CD14-positive monocyte (primary cell): ENCODE measurements around the gene CPNE8. TPM values are rescaled to one million over a fixed set of nuclear protein-coding genes. Genes with fewer than 3 reads are reported as not detected.

Experiments used
- DNase-seq, 3 donors: peaks; one replicate each; pipeline ENCODE4 v3.0.0-alpha.2; 2011 to 2022
- H2AFZ ChIP-seq: 2 replicates; pipeline ENCODE4 v1.6.0; 2012; ENCODE audit warnings: mild to moderate bottlenecking, low read depth, low read length, inconsistent platforms; ENCODE audit not compliant: insufficient read depth, poor library complexity, severe bottlenecking
- H3K27ac ChIP-seq, 2 donors: 1 replicate in 1 of 2; 2 replicates in 1 of 2; pipeline ENCODE4 v1.5.1; 2012 to 2013; ENCODE audit warnings: low read length in 2 of 2, control low read depth in 1 of 2, inconsistent platforms in 1 of 2, low read depth in 1 of 2, mild to moderate bottlenecking in 1 of 2
- H3K27me3 ChIP-seq, 2 donors: one replicate each; pipeline versions ENCODE4 v1.6.0 to v1.6.1; 2011 to 2013; ENCODE audit warnings: low read length in 2 of 2; ENCODE audit not compliant: control insufficient read depth in 2 of 2, insufficient read depth in 2 of 2
- H3K36me3 ChIP-seq, 2 donors: replicated peaks in 1 of 2; 1 replicate in 1 of 2; 2 replicates in 1 of 2; pipeline versions ENCODE4 v1.5.1 to v1.6.1; 2012 to 2013; ENCODE audit warnings: low read length in 2 of 2, control low read depth in 1 of 2, inconsistent platforms in 1 of 2, mild to moderate bottlenecking in 1 of 2; ENCODE audit not compliant: insufficient read depth in 2 of 2, control insufficient read depth in 1 of 2
- H3K4me1 ChIP-seq, 2 donors: 1 replicate in 1 of 2; 2 replicates in 1 of 2; pipeline versions ENCODE4 v1.5.1 to v1.6.1; 2012 to 2013; ENCODE audit warnings: low read length in 2 of 2, control low read depth in 1 of 2, inconsistent platforms in 1 of 2, mild to moderate bottlenecking in 1 of 2, moderate library complexity in 1 of 2; ENCODE audit not compliant: insufficient read depth in 2 of 2, control insufficient read depth in 1 of 2
- H3K4me2 ChIP-seq: replicated peaks from 2 replicates; pipeline ENCODE3; 2012; ENCODE audit warnings: low read length, moderate library complexity, mild to moderate bottlenecking; ENCODE audit not compliant: poor library complexity, severe bottlenecking; ENCODE audit errors: extremely low read depth
- H3K4me3 ChIP-seq, 3 experiments: fragments of 200-600 bp in 1 of 3; sonication (generic) in 1 of 3; replicated peaks in 1 of 3; 1 replicate in 2 of 3; 2 replicates in 1 of 3; pipeline ENCODE4 v1.5.1; 2011 to 2013; ENCODE audit warnings: low read length in 3 of 3, mild to moderate bottlenecking in 3 of 3, control low read depth in 2 of 3, low read depth in 2 of 3, inconsistent platforms in 1 of 3, moderate library complexity in 1 of 3
- H3K79me2 ChIP-seq: 2 replicates; pipeline ENCODE4 v1.6.0; 2012; ENCODE audit warnings: mild to moderate bottlenecking, control low read depth, inconsistent platforms, low read length, moderate library complexity; ENCODE audit not compliant: insufficient read depth
- H3K9ac ChIP-seq: 2 replicates; pipeline ENCODE4 v1.6.0; 2017; ENCODE audit warnings: low read length, mild to moderate bottlenecking; ENCODE audit not compliant: insufficient read depth, poor library complexity, severe bottlenecking
- H3K9me3 ChIP-seq, 2 donors: replicated peaks in 1 of 2; 1 replicate in 1 of 2; 2 replicates in 1 of 2; pipeline versions ENCODE4 v1.5.1 to v1.6.1; 2012 to 2013; ENCODE audit warnings: low read length in 2 of 2, control low read depth in 1 of 2; ENCODE audit not compliant: control insufficient read depth in 1 of 2, insufficient read depth in 1 of 2
- H4K20me1 ChIP-seq: 2 replicates; pipeline ENCODE4 v1.6.0; 2012; ENCODE audit warnings: mild to moderate bottlenecking, low read length, control low read depth, moderate library complexity; ENCODE audit not compliant: insufficient read depth
- H3K27ac Mint-ChIP-seq, 7 donors: one replicate each; pipeline ENCODE4 v1.8.0; 2020; ENCODE audit warnings: mild to moderate bottlenecking in 7 of 7, mixed read lengths in 7 of 7, moderate library complexity in 6 of 7, inconsistent platforms in 2 of 7
- H3K27me3 Mint-ChIP-seq, 3 donors: one replicate each; pipeline ENCODE4 v1.8.0; 2021 to 2022; ENCODE audit warnings: low read depth in 3 of 3, mild to moderate bottlenecking in 3 of 3, mixed read lengths in 3 of 3, moderate library complexity in 3 of 3, inconsistent platforms in 1 of 3
- H3K36me3 Mint-ChIP-seq, 2 donors: one replicate each; pipeline ENCODE4 v1.8.0; 2020; ENCODE audit warnings: mixed read lengths in 2 of 2, inconsistent platforms in 1 of 2, mild to moderate bottlenecking in 1 of 2
- H3K4me1 Mint-ChIP-seq: one replicate; pipeline ENCODE4 v1.8.0; 2020; ENCODE audit warnings: mild to moderate bottlenecking, mixed read lengths
- H3K4me3 Mint-ChIP-seq, 2 donors: one replicate each; pipeline ENCODE4 v1.8.0; 2020; ENCODE audit warnings: mild to moderate bottlenecking in 2 of 2, mixed read lengths in 2 of 2, moderate library complexity in 1 of 2
- H3K9me3 Mint-ChIP-seq, 7 donors: one replicate each; pipeline ENCODE4 v1.8.0; 2020 to 2022; ENCODE audit warnings: mixed read lengths in 7 of 7, mild to moderate bottlenecking in 6 of 7, moderate library complexity in 6 of 7, inconsistent platforms in 2 of 7
- CTCF ChIP-seq: fragments of 200-600 bp; IDR thresholded peaks from one replicate; pipeline ENCODE4 v1.8.0; 2022; ENCODE audit warnings: antibody characterized with exemption, mild to moderate bottlenecking
- WGBS: methylation state at CpG from one replicate; pipeline ENCODE4 v1.1.5; 2013; ENCODE audit warnings: missing lambda C conversion rate; ENCODE audit not compliant: insufficient coverage; 5-methylcytosine and 5-hydroxymethylcytosine counted together
- intact Hi-C, 2 donors: fragments of 100-400 bp; cut with micrococcal nuclease; formaldehyde crosslinking; loops; one replicate each; pipeline versions ENCODE4 v1.15.0 to v1.15.1; 2023
- polyA plus RNA-seq, 3 donors: library from polyadenylated mRNA; depleted of rRNA in 1 of 3; unstranded in 2 of 3; stranded (reverse) in 1 of 3; fragments of 300-500 nt in 2 of 3; fragments of >200 nt in 1 of 3; fragmentation: Illumina TruSeq in 2 of 3; gene quantifications; 1 replicate in 2 of 3; 2 replicates in 1 of 3; pipeline ENCODE4 v1.2.3, GENCODE V29; 2012 to 2021

The CPNE8 gene
- polyA plus RNA-seq, 3 donors = 15.2 to 22.5 (median 19.0) TPM

GRCh38 chr12:38607295-38607694, 298.1 kb downstream of the CPNE8 start:
- H3K27ac ChIP-seq = no peak overlapping the region
- DNase-seq = no peak
- H3K79me2 ChIP-seq = no peaks in the 10 kb centered on the region
- no peak overlapping the region for H2AFZ ChIP-seq
- Mint-ChIP-seq H3K36me3 (no peaks in the 10 kb centered on the region), H3K27me3 (peaks cover 0 to 3% (median 0%) of the 10 kb centered on the region in 3 donors), H3K4me1 (no peaks in the 10 kb centered on the region), H3K4me3 (no peak overlapping the region), H3K27ac (no peak overlapping the region), H3K9me3 (peaks cover 3 to 9% (median 5%) of the 10 kb centered on the region in 7 donors)
- H3K27me3 ChIP-seq = no peaks in the 10 kb centered on the region
- H4K20me1 ChIP-seq = no peaks in the 10 kb centered on the region
- H3K36me3 ChIP-seq = no peaks in the 10 kb centered on the region
- H3K4me1 ChIP-seq = no peaks in the 10 kb centered on the region
- no CpG with 5 or more reads among the region's 1 CpG for WGBS
- H3K9me3 ChIP-seq = no peaks in the 10 kb centered on the region
- intact Hi-C loops = no loop called here
- no peak for TF ChIP-seq CTCF
- H3K4me2 ChIP-seq = no peak overlapping the region
- no peak overlapping the region for H3K9ac ChIP-seq
- no peak overlapping the region for H3K4me3 ChIP-seq
